ENCODE results near the gene MDM4. TPM values are rescaled to one million over a fixed set of nuclear protein-coding genes. Genes with fewer than 3 reads are reported as not detected.

The MDM4 gene
- total RNA-seq, 1 experiment from 2014 or later: 49.6 TPM

DNA sequence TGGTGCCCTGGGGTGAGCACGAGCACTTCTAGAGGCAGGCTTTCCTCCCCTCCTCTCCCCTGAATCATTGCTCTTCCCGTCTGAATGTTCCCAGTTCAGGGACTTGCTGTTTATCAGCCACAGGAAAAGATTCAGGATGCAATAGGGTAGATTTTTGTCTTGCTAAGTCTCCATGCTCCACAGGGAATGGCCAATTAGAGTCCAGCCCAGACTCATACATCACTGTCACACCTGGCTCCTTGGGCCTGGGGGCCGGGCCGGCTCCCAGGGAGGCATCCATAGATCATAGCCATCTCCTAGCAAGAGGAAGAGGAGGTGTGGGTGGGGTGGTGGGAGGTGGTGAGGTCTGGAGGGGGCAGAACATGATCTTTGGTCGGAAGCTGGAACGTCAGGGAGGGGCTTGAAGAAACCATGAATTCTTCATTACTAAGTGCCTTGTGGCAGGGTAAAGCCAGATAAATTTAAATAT is 85.9 kb downstream of the MDM4 start:
- H4K20me1 ChIP-seq (ENCODE audit: control insufficient read depth, insufficient read depth, insufficient read length): no peaks in the 10 kb centered on the region
- no peaks in the 10 kb centered on the region for H3K9me3 ChIP-seq (ENCODE audit: control insufficient read depth, low read depth, low read length)
- H2BK120ac ChIP-seq (ENCODE audit: low read depth, low read length, poor library complexity, severe bottlenecking): no peak overlapping the region
- Mint-ChIP-seq H3K36me3 (ENCODE audit: insufficient read depth in 1 of 3, low read depth in 3 of 3) (peaks cover 0 to 3% (median 0%) of the 10 kb centered on the region in 3 experiments; a peak in 2 of 7 replicates), H3K9me3 (no peaks in the 10 kb centered on the region), H3K27ac (peak overlapping the region in 1 of 3 experiments; percentile 94; a peak in 2 of 7 replicates), H3K4me1 (peaks cover 31 to 38% of the 10 kb centered on the region in 2 experiments), H3K4me3 (no peak overlapping the region), H3K27me3 (ENCODE audit: low read depth) (peaks cover 10% of the 10 kb centered on the region)
- H3T11ph ChIP-seq (ENCODE audit: low read length): no peak overlapping the region
- no peak for DNase-seq
- H3K27ac ChIP-seq (ENCODE audit: insufficient read length, low read depth, low read length): no peak overlapping the region
- no peak overlapping the region for H4K91ac ChIP-seq (ENCODE audit: insufficient read length, low read depth, low read length)
- no peak overlapping the region for H2BK15ac ChIP-seq (ENCODE audit: low read depth, low read length)
- H4K5ac ChIP-seq (ENCODE audit: insufficient read length, low read depth, low read length): no peak overlapping the region
- peaks cover 12% of the 10 kb centered on the region; the same call in 1 of the 2 replicates for H3K4me1 ChIP-seq (ENCODE audit: insufficient read depth, low read length)
- no CpG with 5 or more reads among the region's 6 CpGs for WGBS (ENCODE audit: extremely low coverage, insufficient read length, low lambda C conversion rate)
- H3K27me3 ChIP-seq (ENCODE audit: insufficient read depth, low read length): no peaks in the 10 kb centered on the region
- no peak overlapping the region for H2BK20ac ChIP-seq (ENCODE audit: low read depth, low read length, poor library complexity, severe bottlenecking)
- H2BK12ac ChIP-seq (ENCODE audit: insufficient read length, low read depth, low read length): no peak overlapping the region
- TF ChIP-seq CTCF (conservative IDR thresholded peaks at IDR 0.05): no peak
- H3K56ac ChIP-seq (ENCODE audit: insufficient read length, low read depth, low read length): no peak overlapping the region
- no peak overlapping the region for H4K8ac ChIP-seq (replicated peaks; ENCODE audit: insufficient read length, low read depth, low read length)
- no peak overlapping the region for H2AK5ac ChIP-seq (ENCODE audit: insufficient read length, low read length)
- no peaks in the 10 kb centered on the region for H3K79me2 ChIP-seq (ENCODE audit: insufficient read depth, low read length)
- H2AFZ ChIP-seq (ENCODE audit: low read length): no peak overlapping the region
- no peak overlapping the region for H3K18ac ChIP-seq (ENCODE audit: insufficient read length, low read depth, low read length)
- H3K4ac ChIP-seq (ENCODE audit: low read depth, low read length): no peak overlapping the region
- H2BK5ac ChIP-seq (ENCODE audit: insufficient read length, low read length): no peak overlapping the region
- no peaks in the 10 kb centered on the region for H3K79me1 ChIP-seq (ENCODE audit: insufficient read depth, low read depth, low read length, poor library complexity, severe bottlenecking)
- no peak overlapping the region for H3K14ac ChIP-seq (ENCODE audit: insufficient read depth, low read length)
- H3K9ac ChIP-seq (ENCODE audit: extremely low read depth, insufficient read length, low read length): no peak overlapping the region
- H3K4me2 ChIP-seq (ENCODE audit: insufficient read depth, insufficient read length, low read length): no peak overlapping the region
- no peaks in the 10 kb centered on the region for H3K23me2 ChIP-seq (ENCODE audit: insufficient read length, low read depth, low read length, poor library complexity, severe bottlenecking)
- no peak overlapping the region for H3K23ac ChIP-seq (ENCODE audit: insufficient read length, low read depth, low read length)

Data from H9 (cell line).